ENCODE measurements around the gene SUOX. TPM values are rescaled to one million over a fixed set of nuclear protein-coding genes. Genes with fewer than 3 reads are reported as not detected.

The SUOX gene
- total and polyA plus RNA-seq, 2 experiments from 2014 or later: 25.6 to 30.2 TPM

GRCh38 chr12:56046027-56046780 is 49.1 kb downstream of the SUOX start:
- peaks cover 8% of the 10 kb centered on the region for H3K4me1 ChIP-seq (ENCODE audit: insufficient read depth)
- H3K27ac ChIP-seq: no peak overlapping the region
- H3K4me2 ChIP-seq: no peak overlapping the region
- H2AFZ ChIP-seq: no peak overlapping the region
- no peak for TF ChIP-seq EZH2phosphoT487 (IDR thresholded peaks at IDR 0.05; ENCODE audit: low read depth, severe bottlenecking, unreplicated experiment)
- no peak for TF ChIP-seq EZH2 (IDR thresholded peaks at IDR 0.05; ENCODE audit: borderline replicate concordance)
- no peak for TF ChIP-seq CTCF (IDR thresholded peaks at IDR 0.05; ENCODE audit: poor library complexity)
- no peak for DNase-seq (ENCODE audit: low spot score)
- H3K79me2 ChIP-seq: peaks cover 30% of the 10 kb centered on the region
- H3K36me3 ChIP-seq (replicated peaks; ENCODE audit: insufficient read depth, low read depth): no peaks in the 10 kb centered on the region
- H3K9me3 ChIP-seq (ENCODE audit: low read depth): no peaks in the 10 kb centered on the region
- 90% methylated on average over 9 of the region's 9 CpGs for WGBS (ENCODE audit: low lambda C conversion rate, missing lambda C conversion rate)
- H4K20me1 ChIP-seq (ENCODE audit: insufficient read depth, poor library complexity, severe bottlenecking): peaks cover 15% of the 10 kb centered on the region
- H3K4me3 ChIP-seq: no peak overlapping the region
- H3K27me3 ChIP-seq: no peaks in the 10 kb centered on the region
- H3K9me2 ChIP-seq (replicated peaks; ENCODE audit: insufficient read depth): no peaks in the 10 kb centered on the region

- no peak for DNase-seq (ENCODE audit: low spot score)
- no peak overlapping the region for H3K27ac ChIP-seq
- H3K9me3 ChIP-seq (ENCODE audit: low read depth): no peaks in the 10 kb centered on the region
- no peaks in the 10 kb centered on the region for H3K9me2 ChIP-seq (replicated peaks; ENCODE audit: insufficient read depth)
- H3K4me3 ChIP-seq: no peak overlapping the region
- 73% methylated on average over 6 of the region's 6 CpGs for WGBS (ENCODE audit: low lambda C conversion rate, missing lambda C conversion rate)
- no peak overlapping the region for H3K4me2 ChIP-seq
- H2AFZ ChIP-seq: no peak overlapping the region
- no peaks in the 10 kb centered on the region for H3K79me2 ChIP-seq
- no peaks in the 10 kb centered on the region for H3K36me3 ChIP-seq (replicated peaks; ENCODE audit: insufficient read depth, low read depth)
- H3K27me3 ChIP-seq: no peaks in the 10 kb centered on the region
- no peaks in the 10 kb centered on the region for H4K20me1 ChIP-seq (ENCODE audit: insufficient read depth, poor library complexity, severe bottlenecking)
- H3K4me1 ChIP-seq (ENCODE audit: insufficient read depth): no peaks in the 10 kb centered on the region
- no peak for TF ChIP-seq CTCF (IDR thresholded peaks at IDR 0.05; ENCODE audit: poor library complexity)
Observed at GRCh38 chr12:56053407-56053893, 56.4 kb downstream of the SUOX start.

Other genes starting within 250 kb of the SUOX start
- 84.2 and 118 TPM in 2 replicates for gene SARNP, start 179.6 kb upstream of the SUOX start, total RNA-seq
- 103 and 117 TPM in 2 replicates for gene SARNP, start 179.6 kb upstream of the SUOX start, polyA plus RNA-seq
- gene ORMDL2, start 179.2 kb upstream of the SUOX start, total RNA-seq: 28.6 and 34.2 TPM in 2 replicates
- 93.0 and 106 TPM in 2 replicates for gene ORMDL2, start 179.2 kb upstream of the SUOX start, polyA plus RNA-seq
- gene DNAJC14, start 167.7 kb upstream of the SUOX start, total RNA-seq: 29.4 and 43.4 TPM in 2 replicates
- 24.5 and 26.5 TPM in 2 replicates for gene DNAJC14, start 167.7 kb upstream of the SUOX start, polyA plus RNA-seq
- 6.1 and 6.4 TPM in 2 replicates for gene MMP19, start 154.3 kb upstream of the SUOX start, total RNA-seq
- gene MMP19, start 154.3 kb upstream of the SUOX start, polyA plus RNA-seq: 10.8 and 16.4 TPM in 2 replicates
- 33.7 and 44.5 TPM in 2 replicates for gene PYM1, start 69.4 kb upstream of the SUOX start, total RNA-seq
- gene PYM1, start 69.4 kb upstream of the SUOX start, polyA plus RNA-seq: 39.9 and 51.1 TPM in 2 replicates
- gene DGKA, start 66.1 kb upstream of the SUOX start, total RNA-seq: 25.3 and 27.0 TPM in 2 replicates
- 25.4 and 25.9 TPM in 2 replicates for gene DGKA, start 66.1 kb upstream of the SUOX start, polyA plus RNA-seq
- 8.6 and 15.3 TPM in 2 replicates for gene PMEL, start 31.2 kb upstream of the SUOX start, total RNA-seq
- gene PMEL, start 31.2 kb upstream of the SUOX start, polyA plus RNA-seq: 27.9 and 34.2 TPM in 2 replicates
- 26.6 and 31.1 TPM in 2 replicates for gene CDK2, start 30.4 kb upstream of the SUOX start, total RNA-seq
- 23.9 and 25.8 TPM in 2 replicates for gene CDK2, start 30.4 kb upstream of the SUOX start, polyA plus RNA-seq
- gene RAB5B, start 23.2 kb upstream of the SUOX start, total RNA-seq: 79.1 and 93.4 TPM in 2 replicates
- gene RAB5B, start 23.2 kb upstream of the SUOX start, polyA plus RNA-seq: 101 and 103 TPM in 2 replicates
- gene IKZF4, start 23.8 kb downstream of the SUOX start, total RNA-seq: 1.6 and 6.7 TPM in 2 replicates
- 3.5 and 5.3 TPM in 2 replicates for gene IKZF4, start 23.8 kb downstream of the SUOX start, polyA plus RNA-seq
- gene RPS26, start 44.6 kb downstream of the SUOX start, total RNA-seq: 665 and 673 TPM in 2 replicates
- 245 and 252 TPM in 2 replicates for gene RPS26, start 44.6 kb downstream of the SUOX start, polyA plus RNA-seq
- 104 and 128 TPM in 2 replicates for gene ERBB3, start 82.9 kb downstream of the SUOX start, total RNA-seq
- 56.1 and 69.0 TPM in 2 replicates for gene ERBB3, start 82.9 kb downstream of the SUOX start, polyA plus RNA-seq
- gene PA2G4, start 107.3 kb downstream of the SUOX start, total RNA-seq: 87.9 and 90.7 TPM in 2 replicates
- 102 and 109 TPM in 2 replicates for gene PA2G4, start 107.3 kb downstream of the SUOX start, polyA plus RNA-seq
- gene RPL41, start 119.4 kb downstream of the SUOX start, total RNA-seq: 2,379 and 2,801 TPM in 2 replicates
- 2,115 and 2,240 TPM in 2 replicates for gene RPL41, start 119.4 kb downstream of the SUOX start, polyA plus RNA-seq
- gene ZC3H10, start 121.0 kb downstream of the SUOX start, total RNA-seq: 3.7 and 9.0 TPM in 2 replicates
- 2.2 and 5.7 TPM in 2 replicates for gene ZC3H10, start 121.0 kb downstream of the SUOX start, polyA plus RNA-seq
- gene ESYT1, start 131.0 kb downstream of the SUOX start, total RNA-seq: 44.9 and 52.3 TPM in 2 replicates
- 40.0 and 43.8 TPM in 2 replicates for gene ESYT1, start 131.0 kb downstream of the SUOX start, polyA plus RNA-seq
- gene MYL6B, start 155.3 kb downstream of the SUOX start, total RNA-seq: 80.6 and 98.1 TPM in 2 replicates
- gene MYL6B, start 155.3 kb downstream of the SUOX start, polyA plus RNA-seq: 82.2 and 83.9 TPM in 2 replicates
- gene MYL6, start 161.1 kb downstream of the SUOX start, total RNA-seq: 1,441 and 1,490 TPM in 2 replicates
- 2,273 and 2,387 TPM in 2 replicates for gene MYL6, start 161.1 kb downstream of the SUOX start, polyA plus RNA-seq
- gene SMARCC2, start 192.2 kb downstream of the SUOX start, total RNA-seq: 34.8 and 37.4 TPM in 2 replicates
- 68.6 and 72.4 TPM in 2 replicates for gene SMARCC2, start 192.2 kb downstream of the SUOX start, polyA plus RNA-seq
- 47.6 and 66.4 TPM in 2 replicates for gene RNF41, start 224.6 kb downstream of the SUOX start, total RNA-seq
- 12.2 and 22.5 TPM in 2 replicates for gene RNF41, start 224.6 kb downstream of the SUOX start, polyA plus RNA-seq
- gene NABP2, start 227.1 kb downstream of the SUOX start, total RNA-seq: 21.9 and 35.4 TPM in 2 replicates
- gene NABP2, start 227.1 kb downstream of the SUOX start, polyA plus RNA-seq: 12.4 and 12.5 TPM in 2 replicates
- 179 and 187 TPM in 2 replicates for gene SLC39A5, start 232.8 kb downstream of the SUOX start, total RNA-seq
- gene SLC39A5, start 232.8 kb downstream of the SUOX start, polyA plus RNA-seq: 155 and 167 TPM in 2 replicates

All from hepatocyte (in vitro differentiated cells).